GM19395 (cell line): Measurements from ENCODE around the gene RNF11.
A peak's percentile ranks its signal among the peaks of the same experiment; 100 is the strongest.
"Not testable (repeated sequence)": the region's sequence is repeated elsewhere in the genome, so short reads cannot be mapped to it uniquely, and the experiment has no call there.

ENCODE experiments used
- ATAC-seq: cut with Tn5 transposase; IDR thresholded peaks from one replicate; pipeline ENCODE4 v1.9.1; 2021; ENCODE audit warnings: mild to moderate bottlenecking, moderate library complexity; ENCODE audit not compliant: unreplicated experiment

The RNF11 gene

GRCh38 chr1:51227231-51227960 lies 8.7 kb upstream of the RNF11 start:
- ATAC-seq: not testable (repeated sequence)

DNA sequence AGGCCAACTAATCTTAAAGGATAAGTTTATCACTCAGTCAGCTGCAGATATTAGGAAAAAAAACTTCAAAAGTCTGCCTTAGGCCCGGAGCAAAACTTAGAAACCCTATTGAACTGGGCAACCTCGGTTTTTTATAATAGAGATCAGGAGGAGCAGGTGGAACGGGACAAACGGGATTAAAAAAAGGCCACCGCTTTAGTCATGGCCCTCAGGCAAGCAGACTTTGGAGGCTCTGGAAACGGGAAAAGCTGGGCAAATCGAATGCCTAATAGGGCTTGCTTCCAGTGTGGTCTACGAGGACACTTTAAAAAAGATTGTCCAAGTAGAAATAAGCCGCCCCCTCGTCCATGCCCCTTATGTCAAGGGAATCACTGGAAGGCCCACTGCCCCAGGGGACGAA lies 7.6 kb upstream of the RNF11 start:
- not testable (repeated sequence) for ATAC-seq

DNA sequence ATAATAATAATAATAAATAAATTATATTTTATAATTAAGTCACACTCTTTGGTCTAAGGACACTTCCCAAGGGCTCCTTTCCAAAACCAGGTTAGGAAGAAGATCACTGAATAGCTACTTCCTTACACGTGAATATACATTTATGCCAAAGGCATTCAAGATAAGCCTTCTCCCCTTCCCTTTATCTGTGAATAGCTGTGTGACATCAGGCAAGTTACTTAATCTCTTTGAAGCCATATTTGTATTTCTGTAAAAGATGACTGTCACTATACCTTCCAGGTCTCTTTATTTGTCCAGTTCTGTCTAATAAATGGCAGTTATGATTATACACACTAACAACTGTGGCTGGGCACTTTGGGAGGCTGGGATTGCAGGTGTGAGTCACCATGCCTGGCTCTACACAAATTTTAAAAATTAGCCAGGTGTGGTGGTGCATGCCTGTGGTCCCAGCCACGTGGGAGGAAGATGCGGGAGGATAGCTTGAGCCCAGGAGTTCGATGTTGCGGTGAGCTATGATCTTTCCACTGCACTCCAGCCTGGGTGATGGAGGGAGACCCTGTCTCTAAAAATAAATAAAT lies 5.5 kb upstream of the RNF11 start:
- ATAC-seq: no peak

DNA sequence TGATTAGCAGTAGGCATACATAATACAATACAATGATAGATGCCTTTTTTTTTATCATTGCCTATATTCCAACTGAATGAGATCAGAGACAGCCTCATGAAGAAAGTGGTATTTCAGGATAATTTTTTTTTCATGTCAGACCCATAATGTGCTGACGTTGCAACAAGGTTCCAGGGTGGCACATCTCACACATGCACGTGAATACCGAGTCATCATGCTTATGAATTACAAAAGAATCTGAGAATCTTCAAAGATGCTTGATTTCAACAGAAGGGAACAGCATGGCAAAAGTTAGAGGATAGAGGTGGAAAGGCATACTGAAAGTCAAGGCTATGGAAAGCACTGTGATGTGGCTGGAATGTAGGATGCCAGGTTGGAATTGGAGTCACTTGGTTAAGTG lies 5.0 kb upstream of the RNF11 start:
- ATAC-seq: no peak

- ATAC-seq: no peak
Measured at GRCh38 chr1:51231896-51232295, 4.2 kb upstream of the RNF11 start.

- ATAC-seq: not testable (repeated sequence)
Measured at GRCh38 chr1:51234236-51234635, 1.8 kb upstream of the RNF11 start.

- peak; percentile 65 for ATAC-seq
Measured at GRCh38 chr1:51234721-51235425, 1.2 kb upstream of the RNF11 start.

GRCh38 chr1:51236531-51237350 lies 668 bp downstream of the RNF11 start:
- ATAC-seq: peak; percentile 26

DNA sequence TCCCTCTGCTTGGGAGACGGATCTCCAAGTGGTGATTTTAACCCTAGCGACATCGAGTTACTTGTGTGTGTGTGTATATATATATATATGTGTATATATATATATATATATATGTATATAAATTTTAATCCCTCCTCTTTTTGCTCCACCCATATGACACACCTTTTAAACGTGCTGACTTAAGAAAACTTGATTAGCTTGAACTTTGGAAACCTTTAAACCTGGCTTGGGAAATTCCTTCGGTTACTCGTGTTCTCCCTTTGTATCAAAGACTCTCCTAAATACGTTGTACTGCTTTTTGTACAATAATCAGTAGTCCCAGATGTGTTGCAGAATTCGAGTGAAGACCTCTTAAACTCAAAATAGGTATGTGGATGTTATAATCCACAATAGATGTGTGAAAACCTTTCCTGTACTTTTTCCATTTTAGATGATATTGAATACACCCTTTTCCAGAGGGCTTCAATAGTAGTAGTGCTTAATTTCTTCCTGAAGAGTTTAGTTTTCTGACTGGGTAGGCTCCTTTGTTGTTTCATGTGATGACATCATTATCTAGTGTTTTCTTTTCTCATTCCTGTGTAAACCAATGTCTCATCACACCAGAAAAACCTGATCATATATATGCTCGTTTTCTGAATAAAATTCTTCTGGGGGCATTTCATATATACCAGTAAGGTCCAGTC lies 1.4 kb downstream of the RNF11 start:
- no peak for ATAC-seq

- no peak for ATAC-seq
Measured at GRCh38 chr1:51238034-51238403, 1.9 kb downstream of the RNF11 start.

- ATAC-seq: no peak
Measured at GRCh38 chr1:51240084-51240483, 4.0 kb downstream of the RNF11 start.

DNA sequence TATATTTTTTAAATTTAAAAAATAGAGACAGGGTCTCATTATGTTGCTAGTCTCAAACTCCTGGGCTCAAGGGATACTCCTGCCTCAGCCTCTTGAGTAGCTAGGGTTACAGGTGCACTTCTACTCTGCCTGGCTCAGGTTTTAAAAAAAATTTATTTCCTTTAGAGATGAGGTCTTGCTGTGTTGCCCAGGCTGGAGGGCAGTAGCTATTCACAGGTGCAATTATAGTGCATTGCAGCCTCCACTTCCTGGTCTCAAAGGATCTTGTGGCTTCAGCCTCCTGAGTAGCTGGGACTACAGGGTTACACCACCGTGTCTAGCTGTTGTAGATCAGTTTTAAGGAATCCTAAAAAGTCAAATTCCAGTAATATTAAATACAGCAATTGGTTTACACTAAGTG lies 5.0 kb downstream of the RNF11 start:
- ATAC-seq: no peak

DNA sequence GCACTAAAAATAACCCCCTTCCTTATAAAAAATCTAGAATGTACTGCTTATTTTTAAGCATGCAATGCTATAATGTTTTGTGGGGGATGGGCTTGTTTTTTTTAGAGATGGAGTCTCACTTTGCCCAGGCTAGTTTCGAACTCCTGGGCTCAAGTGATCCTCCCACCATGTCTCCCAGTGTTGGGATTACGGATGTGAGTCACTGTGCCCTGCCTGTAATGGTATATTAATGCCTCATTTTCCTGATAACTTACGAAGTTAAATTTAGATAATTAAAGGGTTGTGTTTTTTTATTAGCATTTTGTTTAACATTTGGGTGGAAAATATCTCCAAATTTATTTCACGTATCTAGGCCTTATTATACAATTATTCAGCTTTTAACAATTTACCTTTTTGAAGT lies 6.5 kb downstream of the RNF11 start:
- ATAC-seq: no peak

- ATAC-seq: peak; percentile 94
Measured at GRCh38 chr1:51247022-51247421, 10.9 kb downstream of the RNF11 start.

- no peak for ATAC-seq
Measured at GRCh38 chr1:51247499-51247898, 11.4 kb downstream of the RNF11 start.

- no peak for ATAC-seq
Measured at GRCh38 chr1:51249445-51249844, 13.4 kb downstream of the RNF11 start.

- not testable (repeated sequence) for ATAC-seq
Measured at GRCh38 chr1:51250729-51251128, 14.7 kb downstream of the RNF11 start.

DNA sequence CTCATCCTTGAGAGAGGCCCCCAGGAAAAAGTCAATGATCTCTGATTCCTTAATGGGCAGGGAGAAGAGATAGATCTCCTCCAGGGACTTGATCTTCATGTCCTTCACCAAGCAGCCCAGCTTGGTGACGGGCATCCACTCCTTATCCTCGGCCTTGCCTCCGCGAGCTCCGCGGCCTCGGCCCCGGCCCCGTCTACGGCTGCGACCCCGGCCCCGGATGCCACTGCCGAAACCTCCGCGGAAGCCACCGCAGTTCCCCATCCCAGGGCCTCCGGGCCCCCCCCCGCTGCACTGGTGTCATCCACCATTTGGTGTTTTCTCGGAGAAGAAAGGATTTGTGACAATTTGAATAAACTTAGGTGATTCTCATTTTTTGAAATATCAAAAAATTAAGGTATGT lies 15.1 kb downstream of the RNF11 start:
- ATAC-seq: not testable (repeated sequence)

- no peak for ATAC-seq
Measured at GRCh38 chr1:51252366-51252765, 16.3 kb downstream of the RNF11 start.

- ATAC-seq: no peak
Measured at GRCh38 chr1:51253691-51254090, 17.6 kb downstream of the RNF11 start.

GRCh38 chr1:51255331-51255730 lies 19.3 kb downstream of the RNF11 start:
- no peak for ATAC-seq
